NCI-H446 treated with DMSO at 0.1 percent for 48 hours (cell line): ENCODE data around the gene PKD1L1.
"Not testable (repeated sequence)": the region's sequence is repeated elsewhere in the genome, so short reads cannot be mapped to it uniquely, and the experiment has no call there.

Experiments
- DNase-seq: peaks from one replicate; lab custom pipeline; 2025; lab: John Stamatoyannopoulos, UW

Gene PKD1L1

DNA sequence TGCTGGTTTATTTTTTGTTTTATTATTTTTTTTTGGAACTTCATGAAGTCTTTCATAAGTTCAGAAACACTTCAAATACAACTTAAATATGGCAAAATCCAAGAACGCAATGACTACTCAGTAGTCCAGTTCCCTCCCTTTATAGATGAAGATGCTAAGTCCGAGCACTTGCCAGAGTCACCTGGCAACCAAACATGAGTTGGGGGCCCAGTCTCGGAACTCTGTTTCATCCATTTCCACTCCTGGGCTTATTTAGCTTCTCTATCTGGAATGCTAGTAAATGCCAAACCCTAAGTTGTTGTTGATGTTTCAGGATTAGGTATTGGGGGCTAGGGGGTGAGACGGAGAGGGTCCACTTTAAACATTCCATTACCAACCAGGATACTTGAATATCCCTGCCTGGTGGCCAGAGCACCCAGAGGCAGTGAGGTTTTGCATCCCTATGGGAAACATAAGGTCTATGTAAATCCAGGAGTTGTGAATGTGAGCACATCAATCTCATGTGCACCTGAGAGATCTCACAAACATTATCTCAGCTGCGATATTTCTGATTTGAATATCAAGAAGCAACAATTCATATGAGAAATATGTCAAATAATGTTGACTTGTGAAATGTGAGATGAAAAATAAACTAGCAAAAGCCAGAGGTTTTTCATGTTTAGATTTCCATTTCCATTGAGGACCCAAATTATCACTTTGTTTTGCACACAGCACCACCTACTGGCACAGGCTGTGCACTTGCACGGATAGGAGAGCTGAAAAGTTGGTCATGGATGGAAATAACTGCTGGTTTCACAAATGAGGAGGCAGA, 129.3 kb downstream of the PKD1L1 start:
- no peak for DNase-seq

GRCh38 chr7:47817917-47818316, 130.3 kb downstream of the PKD1L1 start:
- no peak for DNase-seq

DNA sequence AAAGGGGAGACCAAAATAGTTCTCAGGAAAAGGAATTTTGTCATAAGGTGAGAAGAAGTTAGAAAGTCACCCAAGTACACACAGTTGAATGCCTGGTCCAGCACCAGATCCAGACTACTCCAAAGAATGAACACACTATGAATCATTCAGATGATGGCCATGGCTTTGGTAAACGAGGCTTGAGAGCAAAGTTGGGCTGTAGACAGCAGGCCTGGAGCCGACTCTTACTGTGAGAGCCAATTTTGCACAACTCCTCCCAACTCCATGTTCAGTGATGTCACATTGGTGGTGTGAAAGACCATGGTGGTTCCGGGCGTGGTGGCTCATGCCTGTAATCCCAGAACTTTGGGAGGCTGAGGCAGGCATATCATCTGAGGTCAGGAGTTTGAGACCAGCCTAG, 131.6 kb downstream of the PKD1L1 start:
- no peak for DNase-seq

DNA sequence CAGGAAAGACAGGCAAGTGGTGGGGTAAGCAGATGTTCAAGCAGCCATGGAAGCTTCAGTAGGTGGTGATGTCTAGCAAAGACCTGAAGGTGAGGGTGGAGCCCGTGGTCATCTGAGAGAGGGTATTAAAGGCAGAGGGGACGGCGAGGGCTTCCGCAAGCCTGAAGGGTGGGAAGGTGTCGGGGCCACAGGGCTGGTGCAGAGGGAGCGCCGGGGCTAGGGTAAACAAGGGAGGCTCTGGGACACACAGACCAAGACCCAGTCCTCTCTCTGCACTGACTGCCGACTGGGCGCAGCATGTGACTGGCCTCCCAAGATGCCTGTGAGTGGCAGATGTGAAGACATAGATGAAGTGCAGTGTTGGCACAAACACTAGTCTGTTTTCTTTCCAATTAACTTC, 132.4 kb downstream of the PKD1L1 start:
- DNase-seq = no peak

DNA sequence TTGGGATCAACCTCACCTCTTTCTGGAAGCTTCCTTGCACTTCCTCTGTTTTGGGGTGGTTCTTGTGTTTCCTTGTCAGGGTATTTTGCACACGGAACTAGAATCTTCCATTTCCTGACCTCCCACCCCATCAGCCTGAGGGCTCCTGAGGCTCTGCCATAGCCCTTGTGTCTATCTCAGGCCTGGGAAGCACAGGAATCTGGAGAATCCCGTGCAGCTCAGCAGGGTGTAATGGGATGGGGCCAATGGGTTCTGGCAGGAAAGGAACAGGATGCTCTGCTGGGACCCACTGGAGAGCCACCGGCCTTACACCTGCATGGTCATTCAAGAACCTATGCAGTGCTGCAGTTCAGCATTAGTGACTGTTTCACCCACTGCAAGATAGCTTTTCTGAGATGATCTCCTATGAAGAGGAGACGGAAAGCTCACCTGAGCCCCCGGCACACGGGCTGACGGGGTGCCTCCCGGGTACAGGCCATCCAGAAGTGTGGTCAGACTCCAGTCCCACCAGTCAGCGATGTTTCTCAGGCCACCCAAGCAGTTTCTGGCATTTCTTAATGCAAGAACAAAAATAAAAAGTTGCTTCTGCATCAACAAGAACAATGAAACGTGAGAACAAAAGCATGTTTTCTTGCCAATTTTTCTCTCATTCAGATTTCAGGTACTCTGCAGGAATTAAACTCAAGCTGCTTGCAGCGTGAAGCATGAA, 133.2 kb downstream of the PKD1L1 start:
- no peak for DNase-seq

DNA sequence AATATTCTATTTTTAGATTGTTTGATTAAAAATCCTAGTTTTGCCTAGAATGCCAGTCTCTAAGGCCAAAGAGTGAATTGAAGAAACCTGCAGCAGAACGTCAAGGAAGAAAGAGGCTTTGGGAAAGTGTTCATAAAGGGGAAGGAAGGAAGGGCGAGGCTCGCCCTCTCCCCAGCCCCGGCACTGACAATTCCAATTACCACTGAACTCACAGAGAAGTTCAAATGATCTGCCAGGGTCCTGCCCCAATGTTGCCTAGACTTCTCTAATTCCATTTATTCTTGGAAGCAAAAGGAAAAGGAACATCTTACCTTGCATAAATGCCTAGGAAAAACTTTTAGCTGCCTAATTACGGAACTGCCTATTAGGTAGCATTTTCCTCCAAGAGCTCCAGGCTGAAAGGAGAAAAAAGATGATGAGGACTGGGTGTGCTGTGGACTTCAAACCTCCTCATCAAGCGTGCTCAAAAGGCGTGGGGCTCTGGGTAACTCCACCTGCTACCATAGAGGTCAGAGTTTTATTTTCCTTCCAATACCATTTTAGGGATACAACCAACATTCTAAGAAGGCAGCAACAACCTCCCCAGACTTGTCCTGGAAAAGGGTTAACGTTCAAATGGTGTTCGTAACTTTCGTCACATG, 134.5 kb downstream of the PKD1L1 start:
- no peak for DNase-seq

DNA sequence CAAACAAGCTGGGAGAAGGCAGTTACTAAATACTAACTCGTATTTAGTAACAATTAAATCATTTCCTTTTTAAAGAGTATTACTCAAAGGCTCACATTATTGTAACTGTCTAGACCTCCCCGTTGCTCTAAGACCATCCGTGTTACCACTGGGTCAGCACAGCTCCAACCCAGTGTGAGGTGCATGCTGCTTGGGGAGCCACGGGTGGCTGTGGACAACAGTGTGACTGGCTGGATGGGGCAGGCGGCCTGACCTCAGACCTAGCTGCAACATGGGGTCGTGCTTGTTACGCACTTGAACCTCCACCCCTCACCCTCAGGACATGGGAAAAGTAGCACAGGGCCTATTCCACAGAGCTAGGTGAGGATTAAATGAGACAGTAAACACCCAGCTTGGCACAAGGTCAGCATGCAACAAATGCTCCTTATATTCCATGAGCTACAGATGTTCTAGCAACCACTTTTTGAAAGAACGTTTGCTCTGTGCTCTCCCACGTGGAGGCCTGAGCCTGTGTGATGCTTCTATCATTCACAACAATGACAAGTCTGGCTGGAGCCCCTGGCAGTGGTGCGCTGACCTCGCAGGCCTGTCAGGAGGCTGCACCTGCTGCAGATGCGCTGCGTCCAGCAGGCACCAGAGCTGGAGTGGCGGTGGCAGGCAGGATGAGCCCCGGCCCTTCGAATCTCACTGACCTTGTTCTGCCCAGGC, 135.7 kb downstream of the PKD1L1 start:
- no peak for DNase-seq

DNA sequence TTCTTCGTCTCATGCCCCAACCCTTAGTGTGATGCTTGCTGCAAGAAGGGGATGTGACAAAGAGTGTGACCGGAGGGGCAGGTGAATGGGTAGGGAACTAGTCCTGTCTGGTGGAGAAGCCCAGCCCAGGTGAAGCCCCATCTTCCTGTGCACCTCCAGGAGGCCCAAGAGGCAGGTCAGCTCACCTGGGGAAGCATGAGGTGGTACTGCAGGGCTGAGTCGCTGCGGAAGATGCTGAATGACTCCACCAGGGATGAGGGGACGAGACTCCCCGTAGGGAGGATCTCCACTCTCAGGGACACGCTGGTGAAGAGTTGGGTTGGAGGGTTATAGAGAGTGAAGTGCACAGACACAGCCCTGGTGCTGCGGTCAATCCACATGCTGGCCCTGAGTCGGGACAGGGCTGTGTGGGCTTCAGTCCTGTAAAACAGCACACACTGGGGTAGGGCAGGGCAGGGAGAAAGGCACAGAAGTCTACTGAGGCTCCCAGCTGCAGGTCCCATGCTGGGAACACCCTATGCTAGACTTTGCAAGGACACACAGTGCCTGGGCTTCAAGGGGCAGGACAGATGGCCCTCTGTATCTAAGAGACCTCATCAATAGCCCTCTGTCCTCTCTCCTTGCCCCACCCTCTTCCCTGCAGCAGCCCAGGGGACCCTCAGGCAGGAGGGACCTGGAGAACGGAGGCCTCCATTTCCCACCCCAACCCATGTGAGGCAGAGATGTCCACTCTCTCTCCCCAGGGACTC, 136.5 kb downstream of the PKD1L1 start:
- no peak for DNase-seq

DNA sequence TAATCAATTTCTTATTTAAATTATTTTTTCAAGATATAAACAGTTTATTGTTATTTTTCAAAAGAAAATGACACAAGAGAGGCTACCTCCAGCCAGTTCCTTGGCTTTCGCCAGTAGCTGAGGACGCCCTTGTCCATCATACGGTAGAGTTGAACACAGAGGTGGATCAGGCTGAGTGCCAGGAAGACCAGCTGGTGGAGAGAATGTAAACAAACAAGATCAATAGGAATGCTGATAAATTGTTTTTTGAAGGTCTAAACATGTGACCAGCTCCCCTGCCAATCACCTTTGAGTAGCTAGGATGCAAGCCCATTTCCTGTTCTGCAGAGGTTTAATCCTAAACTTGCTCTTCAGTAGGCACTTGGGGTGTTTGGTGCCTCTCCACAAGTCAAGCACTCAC, 138.9 kb downstream of the PKD1L1 start:
- DNase-seq = no peak

DNA sequence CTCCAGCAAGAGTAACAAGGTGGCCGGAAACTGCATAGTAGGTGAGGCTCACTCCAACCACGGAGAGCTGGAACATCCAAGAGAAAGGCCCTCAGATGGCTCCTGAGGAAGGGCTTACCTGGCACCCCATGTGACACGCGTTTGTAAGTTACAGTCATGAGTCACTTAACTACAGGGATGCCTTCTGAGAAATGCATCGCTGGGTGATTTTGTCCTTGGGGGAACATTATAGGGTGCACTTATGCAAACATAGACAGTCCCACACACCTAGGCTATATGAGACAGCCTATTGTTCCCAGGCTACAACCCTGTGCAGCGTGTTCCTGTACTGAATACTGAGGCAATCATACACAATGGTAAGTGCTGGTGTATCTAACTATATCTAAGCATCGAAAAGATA, 139.9 kb downstream of the PKD1L1 start:
- no peak for DNase-seq

DNA sequence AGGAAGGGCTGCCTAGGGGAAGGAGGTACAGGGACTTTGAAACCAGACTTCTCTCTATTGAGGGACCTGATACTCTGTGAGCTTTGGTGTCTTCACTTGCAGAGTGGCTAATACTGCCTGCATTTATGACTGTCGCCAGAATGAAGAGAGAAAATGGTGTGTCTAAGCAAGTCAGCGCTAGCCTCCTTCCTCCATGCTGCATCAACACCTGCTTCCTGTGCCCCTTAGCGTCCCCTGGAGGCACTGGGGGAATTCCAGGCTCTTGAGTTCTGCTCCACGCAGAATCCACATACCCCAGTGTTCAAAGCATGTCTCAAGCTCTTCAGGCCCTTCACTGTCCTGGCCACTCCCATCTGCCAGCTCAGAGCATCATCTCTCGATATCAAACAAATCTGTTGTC, 140.5 kb downstream of the PKD1L1 start:
- DNase-seq = no peak

- no peak for DNase-seq
These were observed 141.1 kb downstream of the PKD1L1 start for GRCh38 chr7:47807126-47807525.

DNA sequence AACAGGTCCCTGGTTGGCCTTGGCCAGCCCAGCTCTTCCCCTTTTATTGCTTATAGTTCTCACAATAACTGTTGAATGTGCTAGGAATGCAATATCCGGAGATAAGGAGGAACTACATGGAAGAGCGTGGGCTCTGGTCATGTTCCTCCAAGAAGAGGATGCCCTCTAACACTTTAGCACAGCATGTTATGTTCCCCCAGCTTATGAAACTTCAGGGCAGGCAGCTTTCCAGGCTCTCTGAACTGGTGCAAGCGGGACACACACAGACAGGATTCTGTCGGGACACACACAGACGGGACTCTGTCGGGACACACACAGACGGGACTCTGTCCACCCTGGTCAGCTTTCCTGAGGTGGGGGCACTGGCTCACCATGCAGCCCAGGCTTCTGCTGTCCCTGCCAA, 141.6 kb downstream of the PKD1L1 start:
- no peak for DNase-seq

- DNase-seq = no peak
These were observed 143.3 kb downstream of the PKD1L1 start for GRCh38 chr7:47804767-47805545.

DNA sequence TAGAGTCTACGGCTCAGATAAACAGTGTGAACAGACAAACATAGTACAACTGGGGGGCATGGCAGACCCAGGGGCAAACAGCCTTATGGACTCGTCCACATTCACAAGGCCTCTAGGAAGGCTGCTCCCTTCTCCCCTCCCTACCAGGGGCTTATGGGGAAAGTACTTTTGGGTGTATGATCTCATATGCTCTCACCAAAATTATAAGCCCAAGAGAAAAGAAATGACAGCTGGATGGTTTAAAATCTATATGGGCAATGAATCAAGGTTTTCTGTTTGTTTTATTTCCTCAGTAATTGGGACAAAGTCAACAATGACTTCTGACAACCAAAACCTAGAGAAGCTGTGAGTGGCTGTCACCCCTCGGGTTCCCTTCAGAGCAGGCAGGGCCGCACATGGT, 144.4 kb downstream of the PKD1L1 start:
- no peak for DNase-seq

DNA sequence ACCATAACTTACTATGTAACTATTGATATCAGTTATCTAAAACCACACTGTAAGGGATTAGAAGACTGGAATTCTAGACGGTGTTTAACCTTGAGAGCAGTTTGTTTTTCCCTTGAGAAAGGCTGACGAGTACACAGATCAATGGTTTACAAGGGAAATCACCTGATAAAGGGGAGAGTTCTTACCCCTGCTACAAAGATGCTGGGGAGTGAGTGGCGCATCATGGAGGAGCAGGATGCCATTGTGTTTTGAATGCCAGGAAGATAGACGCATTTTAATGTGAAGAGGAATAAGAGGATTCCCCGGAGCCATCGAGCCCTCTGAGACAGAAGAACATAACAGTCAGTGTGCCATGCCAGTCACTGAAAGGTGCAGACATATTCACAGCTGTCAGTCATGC, 145.2 kb downstream of the PKD1L1 start:
- DNase-seq = no peak

DNA sequence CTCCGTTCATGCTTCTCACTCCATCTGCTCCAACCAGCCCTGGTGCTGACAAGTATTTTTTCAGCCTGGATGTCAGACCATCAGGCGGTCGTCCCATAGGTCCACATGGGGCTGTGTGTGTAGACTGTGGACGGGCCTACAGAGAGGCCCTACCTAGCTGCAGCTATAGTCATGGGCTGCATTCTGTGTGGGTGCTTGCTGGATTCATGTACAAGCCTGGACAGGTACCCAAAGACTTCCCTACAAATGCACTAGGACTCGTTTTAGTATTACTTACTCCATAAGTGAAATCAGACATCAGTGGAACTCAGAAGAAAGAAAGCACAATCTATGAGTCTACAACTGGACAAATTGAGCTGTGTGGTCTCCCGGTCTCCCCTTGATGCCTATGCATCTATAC, 146.8 kb downstream of the PKD1L1 start:
- DNase-seq = no peak

GRCh38 chr7:47799524-47799923, 148.7 kb downstream of the PKD1L1 start:
- no peak for DNase-seq

DNA sequence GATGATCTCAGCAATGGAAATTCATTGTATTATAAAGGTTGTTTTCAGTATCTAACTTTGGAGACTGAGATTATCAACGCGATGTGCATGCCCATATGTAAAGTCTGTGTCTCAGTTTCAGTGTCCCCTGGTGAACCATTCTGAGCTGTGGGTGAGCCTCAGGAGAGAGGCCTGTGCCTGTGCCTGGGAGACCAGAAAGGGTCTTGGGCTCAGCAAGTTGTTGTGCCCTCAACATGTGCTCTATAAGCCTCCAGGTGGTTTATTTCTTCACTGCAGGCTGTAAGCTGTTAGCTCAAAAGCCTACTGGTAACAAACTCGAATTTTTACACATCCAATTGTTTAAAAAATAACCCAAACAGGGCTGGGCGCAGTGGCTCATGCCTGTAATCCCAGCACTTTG, 151.9 kb downstream of the PKD1L1 start:
- no peak for DNase-seq

- no peak for DNase-seq
These were observed 152.6 kb downstream of the PKD1L1 start for GRCh38 chr7:47795631-47796030.

DNA sequence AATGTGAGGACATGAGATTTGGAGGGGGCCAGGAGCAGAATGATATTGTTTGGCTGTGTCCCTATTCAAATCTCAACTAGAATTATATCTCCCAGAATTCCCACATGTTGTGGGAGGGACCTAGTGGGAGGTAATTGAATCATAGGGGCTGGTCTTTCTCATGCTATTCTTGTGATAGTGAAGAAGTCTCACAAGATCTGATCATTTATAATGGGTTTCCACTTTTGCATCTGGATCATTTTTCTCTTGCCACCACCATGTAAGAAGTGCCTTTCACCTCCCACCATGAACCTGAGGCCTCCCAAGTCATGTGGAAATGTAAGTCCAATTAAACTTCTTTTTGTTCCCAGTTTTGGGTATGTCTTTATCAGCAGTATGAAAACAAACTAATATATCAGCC, 153.1 kb downstream of the PKD1L1 start:
- DNase-seq = not testable (repeated sequence)
